Transverse colon (tissue), 4 donors: ENCODE measurements around the gene CEND1. TPM values are rescaled to one million over a fixed set of nuclear protein-coding genes. Genes with fewer than 3 reads are reported as not detected.
A peak's percentile ranks its signal among the peaks of the same experiment; 100 is the strongest.

Experiments
- DNase-seq: peaks from one replicate; pipeline ENCODE4 v3.0.0-alpha.2; 2019
- H3K27ac ChIP-seq, 4 donors: fragments of 200-600 bp; sonication (generic); 2 replicates each; pipeline ENCODE4 v1.5.1; 2016 to 2018; ENCODE audit warnings: inconsistent platforms in 4 of 4
- H3K27me3 ChIP-seq: fragments of 200-600 bp; sonication (generic); 2 replicates; pipeline ENCODE4 v1.5.1; 2017; ENCODE audit warnings: inconsistent platforms
- H3K36me3 ChIP-seq, 4 donors: fragments of 200-600 bp; sonication (generic); 2 replicates each; pipeline ENCODE4 v1.5.1; 2017 to 2019; ENCODE audit warnings: inconsistent platforms in 4 of 4
- H3K4me1 ChIP-seq, 4 donors: fragments of 200-600 bp; sonication (generic); 2 replicates each; pipeline ENCODE4 v1.5.1; 2017 to 2020; ENCODE audit warnings: inconsistent platforms in 4 of 4
- H3K4me3 ChIP-seq, 4 donors: fragments of 200-600 bp; sonication (generic); 1 replicate in 1 of 4; 2 replicates in 3 of 4; pipeline versions ENCODE4 v1.5.1 to v1.6.1; 2017 to 2019; ENCODE audit warnings: inconsistent platforms in 4 of 4
- H3K9me3 ChIP-seq, 2 donors: fragments of 200-600 bp; sonication (generic); 2 replicates each; pipeline ENCODE4 v1.5.1; 2017 to 2019; ENCODE audit warnings: inconsistent platforms in 2 of 2
- CTCF ChIP-seq, 5 experiments: fragments of 200-600 bp in 3 of 5; fragments of 450-650 bp in 2 of 5; sonication (generic) in 3 of 5; IDR thresholded peaks; 1 replicate in 2 of 5; 2 replicates in 3 of 5; pipeline ENCODE4 v1.5.1; 2016 to 2017; ENCODE audit warnings: antibody characterized with exemption in 5 of 5, inconsistent platforms in 3 of 5, mild to moderate bottlenecking in 2 of 5, moderate library complexity in 1 of 5
- EP300 ChIP-seq: sonication (generic); formaldehyde crosslinking; IDR thresholded peaks from one replicate; pipeline ENCODE4 v1.6.1; 2017; ENCODE audit warnings: antibody characterized with exemption, low read depth
- POLR2A ChIP-seq: fragments of 450-650 bp; IDR thresholded peaks from one replicate; pipeline ENCODE4 v1.6.1; 2016; ENCODE audit warnings: antibody characterized with exemption, mild to moderate bottlenecking, moderate library complexity
- POLR2AphosphoS5 ChIP-seq, 3 donors: sonication (generic); formaldehyde crosslinking; IDR thresholded peaks; one replicate each; pipeline ENCODE4 v1.6.1; 2016; ENCODE audit warnings: antibody characterized with exemption in 3 of 3
- WGBS, 2 donors: methylation state at CpG; one replicate each; pipeline ENCODE4 v1.1.5; 2018; ENCODE audit warnings: low coverage in 1 of 2; 5-methylcytosine and 5-hydroxymethylcytosine counted together
- in situ Hi-C, 4 donors: fragments of 200-750 bp; cut with MboI; loops; one replicate each; pipeline versions ENCODE4 v1.15.0 to v1.15.1; 2017; ENCODE audit warnings: low sequenced_read_pairs in 3 of 4, low pct_ligation_motif_present in 1 of 4, low pct_unique_long_range_greater_than_20kb in 1 of 4
- intact Hi-C: fragments of 100-400 bp; cut with DNase I; formaldehyde crosslinking; loops from one replicate; pipeline ENCODE4 v1.15.1; 2023; ENCODE audit warnings: low total_unique reads
- total RNA-seq, 4 donors: library from RNA; depleted of rRNA; stranded (reverse); fragments of >200 nt; gene quantifications; one replicate each; pipeline ENCODE4 v1.1.0, GENCODE V29; 2016

The CEND1 gene
- total RNA-seq, 4 donors from 2014 or later: 0.79 to 1.2 TPM; not detected in 2

GRCh38 chr11:812390-812789 lies 22.5 kb upstream of the CEND1 start:
- in situ Hi-C loops: no loop called here
- Histone ChIP-seq H3K27me3 (no peaks in the 10 kb centered on the region), H3K36me3 (peaks cover 0 to 13% (median 3%) of the 10 kb centered on the region in 4 donors), H3K4me3 (no peak overlapping the region), H3K9me3 (no peaks in the 10 kb centered on the region), H3K27ac (no peak overlapping the region), H3K4me1 (peaks cover 6 to 33% (median 28%) of the 10 kb centered on the region in 4 donors)
- DNase-seq: no peak
- intact Hi-C loops: no loop called here
- WGBS, 2 donors: 76% methylated on average over 3 of the region's 3 CpGs; no CpG with 5 or more reads in 1 of the 2 donors
- TF ChIP-seq CTCF (IDR thresholded peaks at IDR 0.05): no peak
- no peak for TF ChIP-seq POLR2AphosphoS5 (IDR thresholded peaks at IDR 0.05)
- TF ChIP-seq EP300: no peak
- no peak for TF ChIP-seq POLR2A

- 63 to 80% methylated on average over 2 to 14 of the region's 14 CpGs for WGBS, 2 donors
- intact Hi-C loops: no loop called here
- peaks cover 0 to 13% (median 3%) of the 10 kb centered on the region in 4 donors for H3K36me3 ChIP-seq
- peak overlapping the region in 3 of 4 donors; percentile 94 to 96 (median 95) for H3K27ac ChIP-seq
- TF ChIP-seq POLR2A (no peak), POLR2AphosphoS5 (IDR thresholded peaks at IDR 0.05) (no peak), EP300 (no peak), CTCF (IDR thresholded peaks at IDR 0.05) (no peak)
- H3K4me3 ChIP-seq: peak overlapping the region in 1 of 4 donors; percentile 87
- no peak for DNase-seq
- no peaks in the 10 kb centered on the region for H3K27me3 ChIP-seq
- in situ Hi-C loops: no loop called here
- H3K9me3 ChIP-seq: no peaks in the 10 kb centered on the region
- peaks cover 6 to 33% (median 28%) of the 10 kb centered on the region in 4 donors for H3K4me1 ChIP-seq
Measured at GRCh38 chr11:811446-812245, 21.8 kb upstream of the CEND1 start.

- in situ Hi-C loops: no loop called here
- H3K4me1 ChIP-seq: peaks cover 6 to 36% (median 30%) of the 10 kb centered on the region in 4 donors
- peak overlapping the region; percentile 94 to 96 (median 96) for H3K27ac ChIP-seq
- TF ChIP-seq POLR2A (no peak), CTCF (IDR thresholded peaks at IDR 0.05) (peak in 1 of 5 experiments; percentile 12)
- no peaks in the 10 kb centered on the region for H3K27me3 ChIP-seq
- H3K4me3 ChIP-seq: peak overlapping the region; percentile 56 to 98 (median 92)
- intact Hi-C loops: no loop called here
- no peak for DNase-seq
- 0% methylated on average over 12 of the region's 55 CpGs; no CpG with 5 or more reads in 1 of the 2 donors for WGBS, 2 donors
- peaks cover 0 to 13% (median 3%) of the 10 kb centered on the region in 4 donors for H3K36me3 ChIP-seq
- no peaks in the 10 kb centered on the region for H3K9me3 ChIP-seq
Measured at GRCh38 chr11:810040-810567, 20.2 kb upstream of the CEND1 start.

- H3K4me1 ChIP-seq: peaks cover 10 to 41% (median 35%) of the 10 kb centered on the region in 4 donors
- H3K27me3 ChIP-seq: no peaks in the 10 kb centered on the region
- TF ChIP-seq POLR2A: peak; percentile 90
- peak; percentile 29 for TF ChIP-seq EP300
- TF ChIP-seq CTCF (IDR thresholded peaks at IDR 0.05): no peak
- peak; percentile 96 to 99 (median 97) for TF ChIP-seq POLR2AphosphoS5 (IDR thresholded peaks at IDR 0.05)
- H3K4me3 ChIP-seq: peak within 1 kb of the TSS; percentile 56 to 98 (median 92)
- peak within 1 kb of the TSS; percentile 94 to 96 (median 96) for H3K27ac ChIP-seq
- in situ Hi-C loops (no loop called here), intact Hi-C loops (no loop called here)
- H3K36me3 ChIP-seq: peaks cover 0 to 13% (median 3%) of the 10 kb centered on the region in 4 donors
- 0% methylated on average over 67 of the region's 81 CpGs; no CpG with 5 or more reads in 1 of the 2 donors for WGBS, 2 donors
- no peaks in the 10 kb centered on the region for H3K9me3 ChIP-seq
- peak; percentile 98 for DNase-seq
Measured at GRCh38 chr11:809287-810039, 19.6 kb upstream of the CEND1 start, which contains the start of gene RPLP2. Gene RPLP2, plus strand, starts transcription at chr11:809967. Its CDS starts 268 bp downstream, at chr11:810235.
